MG63 (cell line): Measurements from ENCODE around the gene QTRT2. TPM values are rescaled to one million over a fixed set of nuclear protein-coding genes. Genes with fewer than 3 reads are reported as not detected.

Source experiments
- DNase-seq: peaks from one replicate; pipeline ENCODE4 v3.0.0-alpha.2; 2020
- H3K27me3 ChIP-seq: fragments of 250-450 bp; sonication (Bioruptor Pico); 2 replicates; pipeline ENCODE4 v1.5.1; 2020; ENCODE audit warnings: mild to moderate bottlenecking, moderate library complexity
- H3K36me3 ChIP-seq: fragments of 250-450 bp; sonication (Bioruptor Pico); 2 replicates; pipeline ENCODE4 v1.5.1; 2020; ENCODE audit warnings: mild to moderate bottlenecking, moderate library complexity
- H3K4me3 ChIP-seq: fragments of 250-450 bp; sonication (Bioruptor Pico); 2 replicates; pipeline ENCODE4 v1.5.1; 2020; ENCODE audit warnings: mild to moderate bottlenecking, moderate library complexity
- H3K9me3 ChIP-seq: fragments of 250-450 bp; sonication (Bioruptor Pico); 2 replicates; pipeline ENCODE4 v1.5.1; 2020; ENCODE audit warnings: mild to moderate bottlenecking, moderate library complexity
- total RNA-seq: library from RNA; depleted of rRNA; stranded (reverse); fragments of >200 nt; shearing (Covaris generic); gene quantifications from 2 replicates; pipeline ENCODE4 v1.2.3, GENCODE V29; 2014; ENCODE audit warnings: low replicate concordance

QTRT2 gene
- total RNA-seq, 1 experiment from 2014 or later, result 21.8 TPM

DNA sequence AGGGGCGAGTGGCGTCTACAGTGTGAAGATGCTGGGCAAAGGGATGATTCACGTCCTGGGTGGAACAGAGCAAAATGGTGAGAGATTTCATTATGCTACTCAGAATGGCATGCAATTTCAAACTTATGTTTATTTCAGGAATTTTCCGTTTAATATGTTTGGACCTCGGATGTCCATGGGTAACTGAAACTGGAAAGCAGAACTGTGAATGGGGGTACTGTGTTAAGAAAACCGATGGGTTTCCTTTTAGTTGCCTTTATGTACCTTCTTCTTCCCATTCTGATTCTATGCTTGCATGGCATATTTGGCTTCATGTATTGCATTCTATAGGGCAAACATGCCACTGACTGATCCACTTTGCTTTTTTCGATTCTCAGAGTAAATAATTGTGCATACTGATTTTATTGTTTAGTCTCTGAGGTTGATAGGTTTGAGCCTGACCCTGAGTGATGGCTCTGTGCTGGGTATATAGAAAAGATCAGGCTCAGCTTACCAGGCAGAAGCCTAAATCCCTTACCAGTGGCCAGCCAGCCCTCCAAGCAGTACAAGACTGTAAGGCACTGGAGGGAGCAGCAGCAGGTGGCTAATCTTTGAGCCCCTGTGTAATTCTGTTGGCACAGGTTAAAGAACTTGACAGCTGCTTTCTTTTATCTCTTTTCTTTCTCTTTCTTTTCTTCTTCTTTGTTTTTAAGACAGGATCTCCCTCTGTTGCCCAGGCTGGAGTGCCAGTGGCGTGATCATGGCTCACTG is 4.5 kb downstream of the QTRT2 start:
- DNase-seq, result no peak
- Histone ChIP-seq H3K27me3 (no peaks in the 10 kb centered on the region), H3K9me3 (no peaks in the 10 kb centered on the region), H3K36me3 (peaks cover 23% of the 10 kb centered on the region), H3K4me3 (no peak overlapping the region)

DNA sequence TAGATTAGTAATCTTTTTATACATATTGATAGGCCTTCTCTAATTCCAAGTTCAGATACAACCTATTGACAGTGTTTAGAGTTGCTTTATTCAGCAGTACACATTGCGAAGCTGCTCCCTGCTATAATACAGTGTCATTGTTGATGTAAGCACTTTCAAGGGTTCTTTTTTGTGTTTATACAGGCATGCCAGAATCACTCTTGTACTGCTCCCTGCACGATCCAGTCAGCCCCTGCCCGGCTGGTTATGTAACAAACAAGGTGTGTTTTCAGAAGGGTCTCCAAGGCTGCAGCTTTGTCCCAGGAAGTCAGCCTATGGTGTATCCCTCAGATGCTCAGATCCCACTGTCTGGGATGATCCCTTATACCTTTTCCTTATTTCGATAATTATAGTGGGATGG is 11.3 kb downstream of the QTRT2 start:
- Histone ChIP-seq H3K27me3 (no peaks in the 10 kb centered on the region), H3K4me3 (no peak overlapping the region), H3K36me3 (peaks cover 62% of the 10 kb centered on the region), H3K9me3 (no peaks in the 10 kb centered on the region)
- no peak for DNase-seq

DNA sequence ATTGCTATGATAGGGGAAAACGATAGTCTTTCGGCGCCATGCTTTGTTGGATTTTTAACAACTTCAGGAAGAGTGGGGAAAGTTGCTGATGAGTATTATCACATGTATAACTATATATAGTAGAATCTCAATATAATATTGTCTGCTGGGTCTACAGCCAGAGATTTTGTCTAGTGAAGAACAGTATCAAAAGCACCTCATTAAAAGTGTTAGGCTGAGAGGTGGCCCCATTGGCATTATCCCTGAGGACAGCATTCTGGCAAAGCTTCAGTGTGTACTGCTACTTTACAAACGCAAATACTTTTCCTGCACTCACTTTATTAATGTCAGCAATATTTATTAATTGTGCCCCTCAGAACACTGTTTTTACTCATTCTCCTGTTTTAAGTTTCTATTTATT is 11.8 kb downstream of the QTRT2 start:
- H3K9me3 ChIP-seq, result no peaks in the 10 kb centered on the region
- H3K27me3 ChIP-seq, result no peaks in the 10 kb centered on the region
- peaks cover 64% of the 10 kb centered on the region for H3K36me3 ChIP-seq
- H3K4me3 ChIP-seq, result no peak overlapping the region
- no peak for DNase-seq

DNA sequence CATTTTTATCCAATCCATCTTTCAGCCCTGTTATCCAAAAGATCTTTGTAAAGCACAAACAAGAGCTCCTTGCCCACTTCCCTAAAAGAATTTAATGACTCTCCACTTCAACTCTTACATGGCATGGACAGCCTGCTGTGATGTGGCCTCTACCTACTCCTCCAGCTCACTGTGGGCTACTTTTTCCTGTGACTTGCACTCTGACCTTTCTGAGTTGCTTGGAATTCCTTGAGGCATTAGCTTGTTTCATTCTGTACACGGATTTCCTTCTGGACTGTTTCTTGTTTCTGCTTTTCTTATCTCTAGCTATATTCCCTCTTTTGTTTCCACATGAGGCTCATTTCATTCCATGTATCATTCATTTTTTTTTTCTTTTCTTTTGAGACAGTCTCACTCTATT is 15.2 kb downstream of the QTRT2 start:
- DNase-seq, result no peak
- H3K36me3 ChIP-seq, result peaks cover 84% of the 10 kb centered on the region

GRCh38 chr3:114076711-114077110 is 20.2 kb downstream of the QTRT2 start:
- Histone ChIP-seq H3K9me3 (no peaks in the 10 kb centered on the region), H3K4me3 (no peak overlapping the region), H3K27me3 (no peaks in the 10 kb centered on the region), H3K36me3 (peaks cover 88% of the 10 kb centered on the region)
- no peak for DNase-seq

More for the DNA sequence above, 15.2 kb downstream of the QTRT2 start:
- Histone ChIP-seq H3K4me3 (no peak overlapping the region), H3K27me3 (no peaks in the 10 kb centered on the region), H3K9me3 (no peaks in the 10 kb centered on the region)

GRCh38 chr3:114078126-114078525 is 21.6 kb downstream of the QTRT2 start:
- H3K27me3 ChIP-seq, result no peaks in the 10 kb centered on the region
- H3K9me3 ChIP-seq, result no peaks in the 10 kb centered on the region
- H3K4me3 ChIP-seq, result no peak overlapping the region
- H3K36me3 ChIP-seq, result peaks cover 91% of the 10 kb centered on the region
- DNase-seq, result no peak

DNA sequence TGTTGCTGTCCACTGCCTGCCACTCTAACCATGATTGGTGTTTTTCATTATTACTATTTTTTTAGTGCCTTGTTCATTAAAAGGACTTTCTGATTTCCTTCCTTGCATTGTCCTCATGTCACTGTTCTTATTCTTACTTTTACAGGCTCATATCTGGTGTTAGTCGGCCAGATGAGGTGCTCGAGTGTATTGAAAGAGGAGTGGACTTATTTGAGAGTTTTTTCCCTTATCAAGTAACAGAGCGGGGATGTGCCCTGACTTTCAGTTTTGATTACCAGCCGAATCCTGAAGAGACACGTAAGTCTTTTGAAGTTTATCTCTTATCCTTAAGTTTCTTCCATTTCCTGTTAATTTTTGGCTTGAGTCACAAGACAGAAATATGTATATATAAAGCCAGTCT is 23.2 kb downstream of the QTRT2 start:
- Histone ChIP-seq H3K4me3 (no peak overlapping the region), H3K27me3 (no peaks in the 10 kb centered on the region), H3K36me3 (peaks cover 90% of the 10 kb centered on the region), H3K9me3 (no peaks in the 10 kb centered on the region)
- DNase-seq, result no peak

DNA sequence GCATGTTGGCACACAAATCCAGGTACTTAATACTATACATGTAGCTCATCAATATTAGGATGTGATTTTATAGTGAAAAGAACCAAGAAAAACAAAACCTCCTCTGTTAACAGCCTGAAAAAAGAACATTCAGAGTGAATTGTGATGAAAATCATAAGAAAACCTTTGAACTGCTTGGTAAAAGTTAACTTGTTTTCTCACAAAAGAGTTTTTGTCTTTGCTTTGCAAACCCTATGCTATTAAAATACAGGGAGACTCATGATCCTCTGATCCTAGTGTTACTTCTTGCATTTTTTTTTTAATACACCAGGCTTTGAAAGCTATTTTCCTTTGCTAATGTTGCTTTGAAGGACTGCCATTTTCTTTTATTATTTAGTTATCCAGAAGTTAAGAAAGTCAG is 23.7 kb downstream of the QTRT2 start:
- no peaks in the 10 kb centered on the region for H3K27me3 ChIP-seq
- peaks cover 90% of the 10 kb centered on the region for H3K36me3 ChIP-seq
- no peak for DNase-seq
- H3K4me3 ChIP-seq, result no peak overlapping the region
- no peaks in the 10 kb centered on the region for H3K9me3 ChIP-seq

DNA sequence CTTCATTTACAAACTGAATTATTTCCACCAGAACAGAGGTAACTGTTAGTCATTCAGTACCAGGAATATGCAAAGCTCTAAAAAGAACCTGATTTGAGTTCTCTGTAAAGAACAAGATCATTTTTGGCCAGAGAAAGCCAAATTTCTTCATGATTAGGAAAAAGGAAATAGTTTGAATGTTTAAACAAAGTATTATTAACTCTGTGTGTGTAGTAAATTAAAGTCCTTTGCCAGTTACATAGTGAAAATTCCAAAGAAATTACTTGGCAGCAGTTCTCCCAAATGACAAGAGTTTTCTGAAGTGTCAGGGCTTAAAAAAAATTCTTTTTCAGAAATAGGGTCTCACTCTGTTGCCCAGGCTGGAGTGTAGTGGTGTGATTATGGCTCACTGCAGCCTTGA is 24.5 kb downstream of the QTRT2 start:
- Histone ChIP-seq H3K4me3 (no peak overlapping the region), H3K36me3 (peaks cover 93% of the 10 kb centered on the region), H3K9me3 (no peaks in the 10 kb centered on the region), H3K27me3 (no peaks in the 10 kb centered on the region)
- no peak for DNase-seq

DNA sequence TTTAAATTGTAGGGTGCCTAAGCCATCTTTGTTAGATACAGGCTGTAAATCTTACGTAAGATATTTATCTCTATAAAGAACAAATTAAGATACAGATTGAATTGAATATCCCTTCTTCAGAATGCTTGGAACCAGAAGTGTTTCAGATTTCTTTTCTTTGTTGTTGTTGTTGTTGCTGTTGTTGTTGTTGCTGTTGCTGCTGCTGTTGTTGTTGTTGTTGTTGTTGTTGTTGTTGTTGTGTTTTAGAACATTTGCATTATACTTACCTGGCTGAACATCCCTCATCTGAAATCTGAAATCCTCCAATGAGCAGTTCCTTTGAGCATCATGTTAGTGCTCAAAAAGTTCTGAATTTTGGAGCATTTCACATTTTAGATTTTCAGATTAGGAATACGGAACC is 26.6 kb downstream of the QTRT2 start:
- Histone ChIP-seq H3K36me3 (peaks cover 96% of the 10 kb centered on the region), H3K4me3 (no peak overlapping the region), H3K27me3 (no peaks in the 10 kb centered on the region), H3K9me3 (no peaks in the 10 kb centered on the region)
- no peak for DNase-seq

DNA sequence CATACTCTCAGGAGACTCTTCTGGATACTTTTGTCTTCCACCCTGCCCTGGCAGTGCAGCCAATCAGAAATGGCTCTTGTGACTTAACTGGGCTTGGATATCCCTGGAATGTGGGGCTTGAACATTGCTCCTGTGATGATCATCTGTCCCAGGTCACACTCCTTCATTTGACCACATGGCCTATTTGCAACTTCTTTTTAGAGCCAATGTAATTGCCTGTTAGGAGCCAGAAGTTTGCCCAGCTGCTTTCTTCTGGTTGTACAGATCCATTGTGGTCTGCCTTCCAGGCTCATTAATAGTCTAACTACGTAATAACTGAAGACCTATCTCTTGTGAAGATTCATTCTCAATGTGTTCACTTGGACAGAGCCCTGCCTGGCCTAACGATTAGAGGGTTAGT is 29.8 kb downstream of the QTRT2 start:
- DNase-seq, result no peak
- H3K4me3 ChIP-seq, result no peak overlapping the region
- H3K36me3 ChIP-seq, result peaks cover 65% of the 10 kb centered on the region
- no peaks in the 10 kb centered on the region for H3K27me3 ChIP-seq
- H3K9me3 ChIP-seq, result no peaks in the 10 kb centered on the region

- Histone ChIP-seq H3K9me3 (no peaks in the 10 kb centered on the region), H3K27me3 (no peaks in the 10 kb centered on the region), H3K4me3 (no peak overlapping the region), H3K36me3 (peaks cover 33% of the 10 kb centered on the region)
- no peak for DNase-seq
These were observed 33.1 kb downstream of the QTRT2 start for GRCh38 chr3:114089675-114090074.

DNA sequence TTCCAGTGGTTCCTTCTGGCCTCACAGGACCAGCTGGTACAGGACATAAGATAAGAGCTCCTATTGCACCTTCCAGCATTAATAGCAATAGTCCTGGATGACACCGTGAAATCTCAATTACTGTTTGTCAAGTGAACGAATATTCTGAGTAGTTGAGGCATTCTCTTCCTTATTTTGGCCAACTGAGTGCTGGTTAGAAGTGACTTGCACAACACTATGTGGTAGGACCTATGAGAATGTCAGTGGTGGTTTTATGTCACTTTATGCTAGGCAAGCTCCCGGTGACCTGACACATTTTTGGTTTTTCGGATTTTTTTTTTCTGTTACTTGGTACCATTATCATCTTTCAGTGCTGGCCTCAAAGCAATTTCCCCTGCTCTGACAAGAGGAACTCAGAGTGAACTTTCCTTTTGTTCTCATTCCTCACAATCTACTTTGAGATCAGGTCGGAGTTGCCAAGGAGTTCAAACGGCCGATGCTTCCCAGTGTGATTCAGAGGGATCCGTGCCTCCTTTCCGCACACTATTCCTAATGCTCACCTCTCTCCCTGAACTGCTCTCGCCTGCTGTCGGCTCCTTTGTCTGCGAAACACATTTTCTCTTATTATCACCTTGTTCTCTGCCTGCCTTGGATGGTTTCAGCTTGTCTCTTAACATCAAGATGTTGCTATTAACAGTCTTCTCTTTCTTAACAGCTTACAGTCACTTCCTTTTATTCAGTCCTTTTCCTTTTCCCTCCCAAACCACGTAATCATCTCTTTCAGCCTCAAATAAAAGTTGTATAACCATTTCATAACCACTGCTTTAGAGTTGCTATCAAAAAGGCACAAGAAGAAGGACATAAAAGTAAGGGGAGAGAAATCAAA is 35.8 kb downstream of the QTRT2 start:
- Histone ChIP-seq H3K27me3 (no peaks in the 10 kb centered on the region), H3K4me3 (no peak overlapping the region), H3K9me3 (no peaks in the 10 kb centered on the region), H3K36me3 (peaks cover 6% of the 10 kb centered on the region)
- no peak for DNase-seq

- Histone ChIP-seq H3K4me3 (no peak overlapping the region), H3K27me3 (no peaks in the 10 kb centered on the region), H3K36me3 (peaks cover under 1% of the 10 kb centered on the region; the same call in 1 of the 2 replicates), H3K9me3 (no peaks in the 10 kb centered on the region)
- DNase-seq, result no peak
These were observed 36.5 kb downstream of the QTRT2 start for GRCh38 chr3:114093016-114093380.

DNA sequence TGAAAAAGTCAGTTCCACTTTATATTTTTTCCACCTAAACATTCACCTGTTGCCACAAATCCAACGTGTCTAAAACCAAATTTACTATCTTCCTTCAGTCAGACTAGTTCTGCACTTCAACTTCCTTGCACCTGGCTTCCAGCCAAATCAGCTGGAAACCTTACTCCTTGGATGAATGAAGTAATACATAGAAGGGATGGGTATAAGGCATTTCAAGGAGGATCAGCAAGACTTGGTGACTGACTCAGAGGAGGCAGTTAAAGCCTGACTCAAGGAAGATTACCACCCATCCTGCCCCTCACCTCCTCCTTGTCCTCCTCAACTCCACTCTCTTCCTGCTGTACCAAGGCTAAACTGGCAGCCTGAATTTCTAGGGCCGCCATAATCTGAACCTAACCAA is 37.1 kb downstream of the QTRT2 start:
- Histone ChIP-seq H3K4me3 (no peak overlapping the region), H3K27me3 (no peaks in the 10 kb centered on the region), H3K36me3 (no peaks in the 10 kb centered on the region), H3K9me3 (no peaks in the 10 kb centered on the region)
- peak; percentile 63 for DNase-seq

GRCh38 chr3:114095796-114096195 is 39.3 kb downstream of the QTRT2 start:
- Histone ChIP-seq H3K4me3 (no peak overlapping the region), H3K27me3 (no peaks in the 10 kb centered on the region), H3K36me3 (no peaks in the 10 kb centered on the region), H3K9me3 (no peaks in the 10 kb centered on the region)
- no peak for DNase-seq

DNA sequence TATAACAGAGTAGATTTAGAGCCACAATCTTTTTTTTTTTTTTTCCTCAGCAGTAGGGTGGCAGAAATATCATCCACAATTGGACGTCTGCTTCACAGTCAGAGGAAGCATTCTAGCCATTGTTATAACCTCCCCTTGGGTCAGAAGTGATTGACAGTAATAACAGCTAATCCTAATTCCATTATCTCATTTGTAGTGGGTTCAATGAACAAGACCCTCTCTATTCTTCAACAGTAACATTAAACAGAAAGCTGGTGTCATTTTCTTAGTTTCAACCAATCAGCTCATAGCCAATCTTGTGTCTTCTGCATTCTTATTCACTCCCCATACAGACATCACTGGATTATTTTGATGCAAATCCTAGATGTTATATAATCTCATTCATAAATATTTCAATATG is 44.6 kb downstream of the QTRT2 start:
- Histone ChIP-seq H3K9me3 (no peaks in the 10 kb centered on the region), H3K36me3 (no peaks in the 10 kb centered on the region), H3K27me3 (no peaks in the 10 kb centered on the region), H3K4me3 (no peak overlapping the region)
- no peak for DNase-seq

DNA sequence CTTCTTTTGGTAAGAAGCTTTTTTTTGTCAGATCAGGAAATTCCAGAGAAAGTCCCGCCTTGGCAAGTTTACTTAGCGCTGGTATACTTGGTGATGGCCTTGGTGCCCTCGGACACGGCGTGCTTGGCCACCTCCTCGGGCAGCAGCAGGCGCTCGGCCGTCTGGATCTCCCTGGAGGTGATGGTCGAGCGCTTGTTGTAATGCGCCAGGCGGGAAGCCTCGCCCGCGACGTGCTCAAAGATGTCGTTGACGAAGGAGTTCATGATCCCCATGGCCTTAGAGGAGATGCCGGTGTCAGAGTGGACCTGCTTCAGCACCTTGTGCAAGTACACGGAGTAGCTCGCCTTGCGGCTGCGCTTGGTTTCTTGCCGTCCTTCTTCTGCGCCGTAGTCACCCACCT is 46.6 kb downstream of the QTRT2 start:
- Histone ChIP-seq H3K27me3 (no peaks in the 10 kb centered on the region), H3K36me3 (no peaks in the 10 kb centered on the region), H3K9me3 (no peaks in the 10 kb centered on the region), H3K4me3 (no peak overlapping the region)
- DNase-seq, result no peak
